HT-29 (cell line): Measurements from ENCODE around the gene SPACA7. TPM values are rescaled to one million over a fixed set of nuclear protein-coding genes. Genes with fewer than 3 reads are reported as not detected.
"Not testable (repeated sequence)": the region's sequence is repeated elsewhere in the genome, so short reads cannot be mapped to it uniquely, and the experiment has no call there.

Source experiments
- DNase-seq: peaks from one replicate; pipeline ENCODE4 v3.0.0-alpha.2; 2015; ENCODE audit warnings: low spot score
- total RNA-seq: library from RNA; depleted of rRNA; stranded (reverse); fragments of >200 nt; shearing (Covaris generic); gene quantifications from 2 replicates; pipeline ENCODE4 v1.2.3, GENCODE V29; 2014

Gene SPACA7
- total RNA-seq, 1 experiment from 2014 or later: not detected

DNA sequence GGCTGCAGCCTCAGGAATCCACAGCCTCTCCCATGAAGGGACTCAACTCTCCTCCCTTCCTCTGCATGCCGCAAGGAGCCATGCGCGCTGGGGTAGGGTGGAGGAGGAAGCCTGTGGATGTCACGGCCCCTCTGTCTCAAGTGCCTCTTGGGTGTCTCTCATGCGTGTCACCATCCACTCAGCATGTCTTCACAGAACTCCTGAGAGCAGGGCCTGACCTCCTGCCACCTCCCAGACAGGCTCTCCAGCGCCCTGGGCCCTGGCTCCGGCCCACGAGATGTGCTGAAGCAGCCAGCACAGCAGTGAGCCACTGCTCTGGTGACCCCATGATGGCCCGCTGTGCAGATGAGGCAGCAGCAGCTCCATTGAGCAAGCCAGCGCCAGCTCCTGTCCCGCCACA, 25.9 kb upstream of the SPACA7 start:
- no peak for DNase-seq

DNA sequence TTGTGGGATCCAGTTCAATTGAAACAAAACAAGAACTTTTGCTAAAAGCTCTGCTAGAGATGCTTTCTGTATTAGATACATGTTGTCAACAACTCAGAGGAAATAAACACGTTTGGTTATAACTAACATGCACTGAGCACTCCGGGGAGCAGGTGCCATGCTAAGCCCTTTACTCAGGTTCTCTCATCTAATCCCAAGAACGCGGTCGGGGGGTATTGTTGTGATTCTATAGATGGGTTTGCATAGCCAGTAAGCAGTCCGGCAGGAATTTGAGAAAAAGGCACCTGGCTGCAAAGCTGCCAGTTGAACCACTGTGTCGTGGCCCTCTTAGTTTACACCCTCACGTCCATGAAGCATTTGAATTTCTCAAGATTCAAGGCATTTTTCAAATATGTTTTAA, 24.3 kb upstream of the SPACA7 start:
- DNase-seq: no peak

DNA sequence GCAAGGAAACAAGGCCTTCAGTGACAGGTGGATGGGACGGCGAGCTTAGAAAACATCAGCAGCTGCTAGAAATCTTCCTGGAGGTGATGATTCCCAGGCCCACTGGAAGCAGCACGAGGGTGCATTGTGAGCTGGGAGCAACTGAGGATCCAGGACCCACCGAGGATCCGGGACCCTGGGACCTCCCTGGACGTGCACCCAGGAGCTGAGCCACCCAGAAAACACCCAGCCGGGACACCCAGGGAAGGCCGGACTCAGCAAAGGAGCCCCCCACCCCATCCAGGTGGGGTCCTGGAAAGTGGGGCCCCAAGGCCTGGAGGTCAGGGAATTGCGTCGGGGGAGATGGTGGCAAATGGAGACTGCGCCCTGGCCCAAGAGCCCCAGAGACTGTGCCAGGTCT, 22.3 kb upstream of the SPACA7 start:
- no peak for DNase-seq

DNA sequence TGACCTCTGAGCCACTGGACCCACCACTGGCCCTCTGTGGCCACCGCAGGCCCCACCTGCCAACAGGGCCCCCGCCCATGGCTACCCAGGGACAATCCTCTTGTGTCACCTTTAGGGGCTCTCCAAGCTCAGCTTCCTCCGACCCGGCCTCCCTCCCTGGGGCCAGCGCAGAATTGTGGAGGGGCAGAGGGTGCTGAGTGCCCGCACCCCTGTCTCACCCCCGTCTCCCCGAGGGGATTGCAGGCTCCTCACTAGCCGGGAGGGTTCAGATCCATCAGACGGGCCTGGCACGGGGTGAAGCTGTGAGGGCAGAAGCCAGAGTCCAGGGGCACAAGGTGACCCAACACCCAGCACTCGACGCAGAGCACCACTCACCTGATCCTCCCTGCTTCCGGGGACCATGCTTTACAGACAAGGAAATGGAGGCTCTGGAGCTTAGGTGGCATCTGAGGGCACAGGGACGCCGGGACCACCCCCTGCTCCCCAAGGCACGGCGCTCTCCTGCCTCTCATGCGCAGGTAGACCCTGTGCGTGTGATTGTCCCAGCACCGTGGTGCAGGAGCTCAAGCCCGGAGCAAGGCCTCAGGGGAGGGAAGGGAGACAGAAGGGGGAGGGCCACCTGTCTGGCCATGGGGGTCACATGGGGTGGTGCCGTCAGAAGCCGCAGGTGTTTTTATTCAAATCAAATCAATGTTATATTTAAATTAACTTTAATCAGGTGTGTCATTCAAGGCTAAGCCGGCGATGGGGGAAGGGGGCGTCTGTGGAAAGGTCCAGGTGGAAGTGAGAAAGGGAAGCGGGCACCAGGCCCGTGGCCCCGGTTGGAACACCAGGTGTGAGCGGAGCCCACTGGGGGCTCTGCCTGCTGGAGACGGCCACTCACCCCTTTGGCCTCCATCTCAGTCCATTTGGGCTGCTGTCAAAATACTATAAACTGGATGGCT, 21.6 kb upstream of the SPACA7 start:
- DNase-seq: no peak

DNA sequence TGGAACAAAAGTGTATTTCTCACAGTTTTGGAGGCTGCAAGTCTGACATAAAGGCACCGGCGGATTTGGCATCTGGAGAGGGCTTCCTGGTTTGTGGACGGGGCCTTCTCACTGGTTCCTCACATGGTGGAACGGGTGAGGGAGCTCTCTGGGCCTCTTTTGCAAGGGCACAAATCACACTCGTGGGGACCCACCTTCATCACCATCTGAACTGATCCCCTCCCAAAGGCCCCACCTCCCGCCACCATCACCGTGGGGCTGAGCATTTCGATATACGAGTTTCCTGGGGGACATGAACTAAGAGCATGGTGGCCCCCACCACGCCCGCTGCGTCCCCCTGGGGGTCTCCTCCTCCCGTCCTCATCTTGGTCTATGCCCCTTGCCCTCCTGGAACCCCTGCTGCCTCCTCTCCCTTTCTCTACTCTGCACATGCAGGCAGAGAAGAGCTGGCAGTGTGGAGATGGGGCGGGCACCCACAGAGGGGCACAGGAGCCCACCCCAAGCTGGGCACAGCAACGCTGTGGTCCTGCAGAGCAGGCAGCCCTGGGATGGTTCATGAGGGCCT, 20.8 kb upstream of the SPACA7 start:
- no peak for DNase-seq

DNA sequence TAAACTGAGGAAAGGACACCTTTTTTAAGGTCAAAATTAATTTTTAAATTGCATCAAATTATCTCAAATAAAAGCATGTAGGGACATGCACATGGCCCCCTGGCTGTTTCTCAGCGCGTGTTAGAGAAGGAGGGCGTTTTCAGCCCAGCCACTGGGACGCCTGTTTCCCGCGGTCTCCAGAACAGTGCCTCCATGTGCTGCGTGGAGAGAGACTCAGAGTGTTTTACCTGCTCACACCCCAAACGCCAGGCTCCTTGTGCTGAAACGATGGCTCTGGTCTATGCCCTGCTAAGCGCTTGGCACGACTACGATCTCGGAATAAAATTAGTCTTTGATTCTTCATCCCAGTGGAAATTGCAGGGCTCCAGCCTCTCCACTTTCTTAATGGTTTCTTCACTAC, 20.0 kb upstream of the SPACA7 start:
- DNase-seq: no peak

DNA sequence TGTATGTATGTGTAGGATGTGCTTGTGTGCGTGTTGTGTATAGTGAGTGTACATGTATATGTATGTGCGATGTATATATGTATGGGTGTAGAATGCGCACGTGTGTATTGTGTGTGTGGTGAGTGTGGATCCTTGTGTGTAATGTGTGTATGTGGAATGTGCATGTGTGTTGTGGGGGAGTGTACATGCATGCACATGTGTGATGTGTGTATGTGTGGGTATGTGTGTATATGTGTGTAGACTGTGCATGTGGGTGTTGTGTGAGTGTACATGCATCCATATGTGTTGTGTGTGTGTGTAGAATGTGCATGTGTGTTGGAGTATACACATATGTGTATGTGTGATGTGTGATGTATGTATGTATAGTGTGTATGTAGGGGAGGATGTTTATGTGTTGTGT, 18.0 kb upstream of the SPACA7 start:
- DNase-seq: no peak

DNA sequence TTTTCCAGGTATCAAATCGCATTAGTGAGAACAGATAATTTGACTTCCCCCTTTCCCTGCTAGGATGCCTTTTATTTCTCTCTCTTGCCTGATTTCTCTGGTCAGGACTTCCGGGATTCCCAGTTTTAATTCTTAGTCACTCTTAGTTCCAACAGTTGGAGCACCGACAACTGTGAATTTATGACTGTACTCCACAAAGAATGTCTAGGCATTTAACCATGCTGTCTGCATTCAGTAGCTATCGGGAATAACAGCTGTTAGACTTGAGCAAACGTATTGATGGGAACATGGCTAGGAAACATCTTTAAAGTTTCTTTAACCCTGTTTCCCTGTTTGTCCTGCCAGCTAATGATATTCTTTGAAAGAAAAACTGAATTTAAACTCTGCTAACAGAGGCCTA, 14.1 kb upstream of the SPACA7 start:
- no peak for DNase-seq

DNA sequence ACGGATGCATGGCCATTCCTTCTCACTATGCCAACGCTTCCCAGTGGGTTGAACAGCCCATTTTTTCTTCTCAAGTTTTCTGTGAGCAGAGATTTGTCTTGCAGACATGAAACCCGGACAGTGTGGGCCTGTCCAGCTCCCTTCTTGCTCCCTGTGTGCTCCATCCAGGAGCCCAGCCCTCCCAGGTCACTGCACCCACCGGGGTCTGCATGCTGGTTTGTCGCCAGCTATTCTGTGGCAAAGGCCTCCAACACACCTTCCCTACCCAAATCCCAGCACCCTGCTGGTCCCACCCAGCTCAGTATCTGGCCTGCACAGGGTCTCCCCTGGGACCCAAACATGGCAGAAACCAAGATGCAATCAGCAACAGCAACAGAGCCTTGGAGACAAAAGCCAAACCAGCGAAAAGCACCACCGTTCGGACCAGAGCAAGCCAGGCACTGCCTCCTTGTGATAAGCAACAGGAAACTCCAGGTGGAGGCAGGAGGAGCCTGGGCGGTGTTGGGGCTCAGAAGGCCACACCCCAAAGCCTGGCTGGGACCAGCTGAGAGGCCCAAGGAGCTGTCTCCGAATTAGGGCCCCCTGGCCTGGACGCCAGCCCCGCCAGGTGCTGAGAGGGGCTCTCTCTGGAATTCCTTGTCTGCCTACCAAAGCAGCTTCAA, 12.2 kb upstream of the SPACA7 start:
- DNase-seq: no peak

DNA sequence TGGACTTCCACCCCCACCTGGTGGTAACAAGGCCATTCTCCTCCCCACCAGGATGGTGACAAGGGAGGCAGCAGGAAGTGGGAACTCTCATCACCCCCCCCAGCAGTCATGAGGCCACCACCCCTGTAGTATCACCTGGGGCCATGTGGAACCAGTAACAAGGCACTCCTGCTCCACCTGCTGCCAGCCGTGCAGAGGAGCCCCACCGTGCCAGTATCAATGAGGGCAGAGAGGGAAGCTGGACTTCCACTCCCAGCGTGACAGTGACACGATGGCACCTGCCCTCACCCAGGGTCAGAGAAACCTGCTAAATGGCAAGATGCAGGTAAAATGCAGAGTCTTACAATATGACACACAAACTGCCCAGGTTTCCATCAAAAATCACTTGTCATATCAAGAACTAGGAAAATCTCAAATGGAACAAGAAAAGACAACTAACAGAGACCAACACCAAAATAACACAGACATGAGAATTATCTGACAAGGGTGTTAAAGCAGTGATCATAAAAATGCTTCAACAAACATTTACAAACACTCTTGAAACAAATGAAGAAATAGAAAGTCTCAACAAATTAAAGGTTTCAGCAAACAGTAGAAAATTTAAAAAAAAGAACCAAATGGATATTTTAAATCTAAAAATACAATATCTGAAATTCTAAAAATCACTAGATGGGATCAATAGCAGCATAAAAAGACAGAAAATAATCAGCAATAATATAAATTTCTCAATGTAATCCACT, 9.1 kb upstream of the SPACA7 start:
- DNase-seq: no peak

DNA sequence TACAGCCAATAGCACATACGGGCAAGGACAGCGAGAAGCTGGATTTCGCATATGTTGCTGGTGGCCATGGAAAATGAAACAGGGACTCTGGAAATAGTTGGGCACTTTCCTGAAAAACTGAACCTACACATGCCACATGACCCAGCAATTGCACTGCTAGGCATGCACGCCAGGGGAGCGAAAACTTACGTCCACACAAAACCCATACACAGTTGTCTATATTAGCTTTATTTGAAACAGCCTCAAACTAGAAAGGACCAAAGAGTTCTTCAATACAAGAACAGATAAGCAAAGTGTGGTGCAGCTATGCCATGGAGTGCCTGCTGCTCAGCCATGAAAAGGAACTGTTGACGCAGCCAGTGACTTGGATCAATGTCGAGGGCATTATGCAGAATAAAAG, 7.3 kb upstream of the SPACA7 start:
- no peak for DNase-seq

DNA sequence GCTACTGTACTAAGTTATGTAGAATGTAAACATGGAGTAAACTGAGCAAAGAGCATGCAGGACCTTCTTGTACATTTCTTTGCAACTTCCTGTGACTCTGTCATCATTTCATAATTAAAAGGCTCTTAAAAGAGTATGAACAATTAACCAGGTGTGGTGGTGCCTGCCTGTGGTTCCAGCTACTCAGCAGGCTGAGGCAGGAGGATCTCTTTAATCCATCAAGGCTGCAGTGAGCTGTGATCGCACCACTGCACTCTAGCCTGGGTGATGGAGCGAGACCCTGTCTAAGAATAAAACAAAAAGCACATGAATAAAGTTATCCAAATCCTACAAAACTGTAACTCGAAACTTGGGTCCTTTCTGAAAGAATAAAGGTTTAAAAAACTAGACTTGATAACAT, 5.8 kb upstream of the SPACA7 start:
- no peak for DNase-seq

DNA sequence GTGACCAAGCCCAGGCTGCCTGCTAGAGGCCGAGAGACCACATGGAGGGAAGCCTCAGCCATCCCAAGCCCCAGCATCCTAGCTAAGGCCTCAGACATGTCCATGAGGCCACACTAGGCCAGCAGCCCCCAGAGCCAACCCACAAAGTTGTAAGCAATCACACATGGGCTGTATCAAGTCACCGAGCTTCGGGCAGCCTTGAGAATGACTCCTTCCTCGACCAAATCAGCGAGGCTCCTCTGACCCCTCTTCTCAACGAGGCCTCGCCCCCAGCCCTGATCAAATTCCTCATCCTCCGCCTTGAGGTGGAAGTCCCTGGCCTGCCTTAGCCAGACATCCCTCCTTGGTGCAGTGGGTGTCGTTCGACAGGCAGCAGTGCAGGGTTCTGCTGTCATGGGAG, 1.9 kb upstream of the SPACA7 start:
- no peak for DNase-seq

DNA sequence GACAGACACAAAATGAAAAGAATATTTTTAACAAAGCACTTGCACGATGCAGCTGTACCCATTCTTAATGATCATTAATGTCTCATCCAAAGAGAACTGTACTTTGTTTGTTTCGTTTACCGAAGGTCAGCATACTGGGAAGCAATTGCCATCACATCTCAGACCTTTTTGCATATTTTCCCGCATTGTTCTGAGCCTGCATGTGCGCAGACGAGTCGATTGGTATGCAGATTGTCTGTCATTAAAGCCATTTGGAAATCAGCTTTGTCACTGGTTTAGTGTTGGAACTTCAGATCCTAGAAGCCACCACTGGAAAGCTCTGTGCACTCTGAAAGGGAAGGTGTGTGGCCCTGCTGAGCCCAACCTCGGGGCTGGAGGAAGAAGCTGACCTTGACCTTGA, 15.6 kb downstream of the SPACA7 start:
- DNase-seq: no peak

DNA sequence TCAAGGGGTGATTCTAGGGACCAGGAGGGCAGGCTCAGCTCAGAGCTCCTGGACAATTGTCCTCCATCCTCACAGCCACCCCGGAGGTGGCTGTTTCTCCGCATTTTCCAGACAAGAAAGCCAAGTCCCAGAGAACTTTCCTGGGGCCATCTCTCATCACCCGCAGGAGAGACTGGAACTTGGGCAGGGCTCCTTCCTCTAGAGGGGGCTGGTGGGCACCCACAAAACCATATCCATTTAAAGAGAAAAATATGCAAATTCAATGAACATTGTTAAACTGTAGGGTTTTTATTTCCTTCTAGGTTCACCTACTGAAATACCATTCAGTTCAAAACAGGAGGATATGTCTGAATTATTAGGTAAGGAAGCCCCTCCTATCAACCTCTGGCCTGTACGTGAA, 16.6 kb downstream of the SPACA7 start:
- DNase-seq: no peak

DNA sequence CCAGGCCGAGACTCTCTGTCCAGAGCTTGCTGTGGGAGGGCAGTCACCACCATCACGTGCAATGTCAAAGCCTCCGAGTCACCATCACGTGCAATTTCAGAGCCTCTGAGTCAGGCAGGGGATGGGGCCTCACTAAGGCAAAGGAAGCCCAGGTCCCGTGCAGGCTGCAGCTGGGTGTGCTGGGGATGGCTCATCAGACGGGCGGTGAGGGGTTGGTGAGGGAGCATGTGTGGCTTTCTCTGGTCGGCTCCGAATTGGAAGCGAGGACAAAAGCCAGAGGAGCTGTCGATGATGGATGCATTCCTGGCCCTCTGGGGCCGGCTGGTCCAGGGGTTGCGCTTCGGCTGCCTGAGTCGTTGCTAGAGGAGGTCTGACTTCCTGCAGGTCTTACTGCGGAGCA, 18.9 kb downstream of the SPACA7 start:
- DNase-seq: not testable (repeated sequence)

DNA sequence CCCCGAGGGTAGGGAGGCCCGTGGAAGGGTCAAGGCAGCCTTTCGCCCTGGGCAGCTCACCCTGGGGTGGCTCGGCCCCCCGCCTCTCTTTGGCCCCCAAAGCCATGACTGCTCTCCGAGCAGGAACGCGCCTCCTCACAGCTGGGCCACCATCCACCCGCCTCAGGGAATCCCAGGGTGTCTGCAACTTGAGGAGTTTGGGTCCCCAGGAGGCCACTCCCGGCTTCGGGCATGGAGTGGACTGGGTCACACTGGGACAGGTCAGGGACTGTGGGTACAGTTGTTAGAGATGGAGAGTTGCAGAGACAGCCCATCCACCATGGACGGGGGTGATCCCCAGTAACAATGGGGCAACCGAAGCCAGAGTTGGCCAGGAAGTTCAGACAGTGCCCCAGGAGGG, 19.8 kb downstream of the SPACA7 start:
- DNase-seq: not testable (repeated sequence)

DNA sequence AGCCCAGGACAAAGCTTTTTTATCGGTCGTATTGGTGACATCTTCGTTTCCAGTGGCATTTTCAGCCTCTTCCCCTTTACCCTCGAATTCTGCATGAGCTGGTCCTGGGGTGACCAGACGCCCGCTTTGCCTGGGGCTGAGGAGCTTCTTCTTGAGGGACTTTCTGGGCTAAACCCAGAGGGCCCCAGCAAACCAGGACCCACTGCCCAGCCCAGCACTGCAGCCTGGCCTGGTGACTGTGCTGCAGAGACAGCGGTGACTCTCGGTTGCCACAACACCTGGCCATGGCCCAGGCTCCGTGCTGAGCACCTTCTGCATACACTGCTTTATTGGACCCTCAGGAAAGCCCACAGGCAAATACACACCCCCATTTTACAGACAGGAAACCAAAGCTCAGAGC, 21.0 kb downstream of the SPACA7 start:
- DNase-seq: no peak

DNA sequence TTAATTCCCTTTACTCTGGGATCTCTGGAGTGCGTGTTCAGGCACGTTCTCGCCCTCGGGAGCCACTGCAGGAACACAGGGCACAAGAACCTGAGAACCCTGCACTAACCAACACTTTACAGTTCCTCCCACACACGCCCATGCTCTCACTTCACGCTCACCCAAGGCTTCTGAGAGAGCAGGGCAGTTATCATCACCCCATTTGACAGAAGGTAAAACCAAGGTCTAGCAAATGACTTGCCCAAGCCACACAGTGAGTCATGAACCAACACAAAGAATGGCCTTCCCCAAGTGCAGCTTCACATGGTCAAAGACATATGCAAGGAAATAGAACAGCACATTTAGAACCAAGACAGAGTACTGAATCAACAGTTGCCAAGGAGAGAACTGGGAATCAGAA, 22.2 kb downstream of the SPACA7 start:
- DNase-seq: not testable (repeated sequence)

DNA sequence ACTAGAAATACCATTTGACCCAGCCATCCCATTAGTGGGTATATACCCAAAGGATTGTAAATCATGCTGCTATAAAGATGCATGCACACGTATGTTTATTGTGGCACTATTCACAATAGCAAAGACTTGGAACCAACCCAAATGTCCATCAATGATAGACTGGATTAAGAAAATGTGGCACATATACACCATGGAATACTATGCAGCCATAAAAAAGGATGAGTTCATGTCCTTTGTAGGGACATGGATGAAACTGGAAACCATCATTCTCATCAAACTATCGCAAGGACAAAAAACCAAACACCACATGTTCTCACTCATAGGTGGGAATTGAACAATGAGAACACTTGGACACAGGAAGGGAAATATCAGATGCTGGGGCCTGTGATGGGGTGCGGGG, 33.7 kb downstream of the SPACA7 start:
- not testable (repeated sequence) for DNase-seq

DNA sequence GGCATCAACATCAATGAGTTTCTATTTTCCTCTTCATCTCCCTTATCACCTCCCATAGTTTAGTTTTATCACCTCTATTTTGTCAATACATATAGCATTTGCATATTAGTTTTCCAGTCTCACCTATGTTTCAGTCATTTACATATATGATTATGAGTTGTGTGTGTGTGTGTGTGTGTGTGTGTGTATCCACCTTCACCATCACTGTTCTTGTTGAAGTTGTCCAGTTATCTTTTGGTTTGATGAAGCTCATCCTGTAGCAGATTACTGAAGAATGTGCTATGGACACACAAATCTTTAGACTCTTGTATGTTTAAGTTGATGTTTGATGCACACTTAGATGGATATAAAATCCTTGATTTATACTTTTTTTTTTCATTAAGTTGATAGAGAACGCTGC, 40.5 kb downstream of the SPACA7 start:
- no peak for DNase-seq

DNA sequence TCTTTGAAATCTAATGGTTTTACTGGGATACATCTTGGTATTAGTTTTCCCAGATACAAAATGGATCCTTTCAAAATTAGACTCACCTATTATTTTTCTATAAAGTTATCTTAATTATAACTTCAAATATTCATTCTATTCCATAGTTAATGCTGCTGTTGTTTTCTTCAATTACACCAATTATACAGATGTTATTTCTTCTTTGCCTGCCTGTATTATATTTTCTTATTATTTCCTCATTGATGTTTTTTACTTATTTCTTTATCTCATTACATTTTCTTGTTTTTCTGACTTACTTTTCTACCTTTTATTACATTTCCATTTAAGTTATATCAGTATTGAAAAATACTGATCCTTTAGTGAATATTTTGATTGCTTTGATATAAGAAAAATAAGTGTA, 40.9 kb downstream of the SPACA7 start:
- no peak for DNase-seq
